Transverse colon (tissue), 4 donors: Measurements from ENCODE around the gene RNF26. TPM values are rescaled to one million over a fixed set of nuclear protein-coding genes. Genes with fewer than 3 reads are reported as not detected.
A peak's percentile ranks its signal among the peaks of the same experiment; 100 is the strongest.

Experiments
- DNase-seq: peaks from one replicate; pipeline ENCODE4 v3.0.0-alpha.2; 2019
- H3K27ac ChIP-seq, 4 donors: fragments of 200-600 bp; sonication (generic); 2 replicates each; pipeline ENCODE4 v1.5.1; 2016 to 2018; ENCODE audit warnings: inconsistent platforms in 4 of 4
- H3K27me3 ChIP-seq: fragments of 200-600 bp; sonication (generic); 2 replicates; pipeline ENCODE4 v1.5.1; 2017; ENCODE audit warnings: inconsistent platforms
- H3K36me3 ChIP-seq, 4 donors: fragments of 200-600 bp; sonication (generic); 2 replicates each; pipeline ENCODE4 v1.5.1; 2017 to 2019; ENCODE audit warnings: inconsistent platforms in 4 of 4
- H3K4me1 ChIP-seq, 4 donors: fragments of 200-600 bp; sonication (generic); 2 replicates each; pipeline ENCODE4 v1.5.1; 2017 to 2020; ENCODE audit warnings: inconsistent platforms in 4 of 4
- H3K4me3 ChIP-seq, 4 donors: fragments of 200-600 bp; sonication (generic); 1 replicate in 1 of 4; 2 replicates in 3 of 4; pipeline versions ENCODE4 v1.5.1 to v1.6.1; 2017 to 2019; ENCODE audit warnings: inconsistent platforms in 4 of 4
- H3K9me3 ChIP-seq, 2 donors: fragments of 200-600 bp; sonication (generic); 2 replicates each; pipeline ENCODE4 v1.5.1; 2017 to 2019; ENCODE audit warnings: inconsistent platforms in 2 of 2
- EP300 ChIP-seq: sonication (generic); formaldehyde crosslinking; IDR thresholded peaks from one replicate; pipeline ENCODE4 v1.6.1; 2017; ENCODE audit warnings: antibody characterized with exemption, low read depth
- POLR2A ChIP-seq: fragments of 450-650 bp; IDR thresholded peaks from one replicate; pipeline ENCODE4 v1.6.1; 2016; ENCODE audit warnings: antibody characterized with exemption, mild to moderate bottlenecking, moderate library complexity
- POLR2AphosphoS5 ChIP-seq, 3 donors: sonication (generic); formaldehyde crosslinking; IDR thresholded peaks; one replicate each; pipeline ENCODE4 v1.6.1; 2016; ENCODE audit warnings: antibody characterized with exemption in 3 of 3
- WGBS, 2 donors: methylation state at CpG; one replicate each; pipeline ENCODE4 v1.1.5; 2018; ENCODE audit warnings: low coverage in 1 of 2; 5-methylcytosine and 5-hydroxymethylcytosine counted together
- in situ Hi-C, 4 donors: fragments of 200-750 bp; cut with MboI; loops; one replicate each; pipeline versions ENCODE4 v1.15.0 to v1.15.1; 2017; ENCODE audit warnings: low sequenced_read_pairs in 3 of 4, low pct_ligation_motif_present in 1 of 4, low pct_unique_long_range_greater_than_20kb in 1 of 4
- intact Hi-C: fragments of 100-400 bp; cut with DNase I; formaldehyde crosslinking; loops from one replicate; pipeline ENCODE4 v1.15.1; 2023; ENCODE audit warnings: low total_unique reads
- total RNA-seq, 4 donors: library from RNA; depleted of rRNA; stranded (reverse); fragments of >200 nt; gene quantifications; one replicate each; pipeline ENCODE4 v1.1.0, GENCODE V29; 2016
- TF ChIP-seq, protein P1 (sequence below), 5 experiments: fragments of 200-600 bp in 3 of 5; fragments of 450-650 bp in 2 of 5; sonication (generic) in 3 of 5; IDR thresholded peaks; 1 replicate in 2 of 5; 2 replicates in 3 of 5; pipeline ENCODE4 v1.5.1; 2016 to 2017; ENCODE audit warnings: antibody characterized with exemption in 5 of 5, inconsistent platforms in 3 of 5, mild to moderate bottlenecking in 2 of 5, moderate library complexity in 1 of 5

RNF26 gene
- total RNA-seq, 4 donors from 2014 or later = 10.0 to 27.3 (median 13.9) TPM

GRCh38 chr11:119306373-119306890, 27.9 kb upstream of the RNF26 start:
- in situ Hi-C loops = no loop called here
- Histone ChIP-seq H3K9me3 (no peaks in the 10 kb centered on the region), H3K4me1 (no peaks in the 10 kb centered on the region), H3K36me3 (peaks cover 0 to 17% (median 4%) of the 10 kb centered on the region in 4 donors), H3K4me3 (no peak overlapping the region), H3K27me3 (no peaks in the 10 kb centered on the region), H3K27ac (peak overlapping the region; percentile 20 to 62 (median 24))
- no peak for DNase-seq
- TF ChIP-seq, protein P1, sequence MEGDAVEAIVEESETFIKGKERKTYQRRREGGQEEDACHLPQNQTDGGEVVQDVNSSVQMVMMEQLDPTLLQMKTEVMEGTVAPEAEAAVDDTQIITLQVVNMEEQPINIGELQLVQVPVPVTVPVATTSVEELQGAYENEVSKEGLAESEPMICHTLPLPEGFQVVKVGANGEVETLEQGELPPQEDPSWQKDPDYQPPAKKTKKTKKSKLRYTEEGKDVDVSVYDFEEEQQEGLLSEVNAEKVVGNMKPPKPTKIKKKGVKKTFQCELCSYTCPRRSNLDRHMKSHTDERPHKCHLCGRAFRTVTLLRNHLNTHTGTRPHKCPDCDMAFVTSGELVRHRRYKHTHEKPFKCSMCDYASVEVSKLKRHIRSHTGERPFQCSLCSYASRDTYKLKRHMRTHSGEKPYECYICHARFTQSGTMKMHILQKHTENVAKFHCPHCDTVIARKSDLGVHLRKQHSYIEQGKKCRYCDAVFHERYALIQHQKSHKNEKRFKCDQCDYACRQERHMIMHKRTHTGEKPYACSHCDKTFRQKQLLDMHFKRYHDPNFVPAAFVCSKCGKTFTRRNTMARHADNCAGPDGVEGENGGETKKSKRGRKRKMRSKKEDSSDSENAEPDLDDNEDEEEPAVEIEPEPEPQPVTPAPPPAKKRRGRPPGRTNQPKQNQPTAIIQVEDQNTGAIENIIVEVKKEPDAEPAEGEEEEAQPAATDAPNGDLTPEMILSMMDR (IDR thresholded peaks at IDR 0.05) = no peak
- no peak for TF ChIP-seq POLR2AphosphoS5 (IDR thresholded peaks at IDR 0.05)
- TF ChIP-seq EP300 = no peak
- TF ChIP-seq POLR2A = no peak
- 40 to 74% methylated on average over 1 to 4 of the region's 5 CpGs for WGBS, 2 donors
- intact Hi-C loops = no loop called here

- in situ Hi-C loops = no loop called here
- intact Hi-C loops = no loop called here
- H3K9me3 ChIP-seq = no peaks in the 10 kb centered on the region
- peaks cover 0 to 12% (median 4%) of the 10 kb centered on the region in 4 donors for H3K36me3 ChIP-seq
- peak overlapping the region; percentile 3 to 62 (median 24) for H3K27ac ChIP-seq
- no peak overlapping the region for H3K4me3 ChIP-seq
- no peaks in the 10 kb centered on the region for H3K4me1 ChIP-seq
- DNase-seq = no peak
- no peaks in the 10 kb centered on the region for H3K27me3 ChIP-seq
- TF ChIP-seq, protein P1 (IDR thresholded peaks at IDR 0.05) = peak in 1 of 5 experiments; percentile 4
- TF ChIP-seq EP300 = no peak
- WGBS, 2 donors = 40% methylated on average over 1 of the region's 1 CpG; no CpG with 5 or more reads in 1 of the 2 donors
These were observed 27.1 kb upstream of the RNF26 start for GRCh38 chr11:119307219-119307618.

DNA sequence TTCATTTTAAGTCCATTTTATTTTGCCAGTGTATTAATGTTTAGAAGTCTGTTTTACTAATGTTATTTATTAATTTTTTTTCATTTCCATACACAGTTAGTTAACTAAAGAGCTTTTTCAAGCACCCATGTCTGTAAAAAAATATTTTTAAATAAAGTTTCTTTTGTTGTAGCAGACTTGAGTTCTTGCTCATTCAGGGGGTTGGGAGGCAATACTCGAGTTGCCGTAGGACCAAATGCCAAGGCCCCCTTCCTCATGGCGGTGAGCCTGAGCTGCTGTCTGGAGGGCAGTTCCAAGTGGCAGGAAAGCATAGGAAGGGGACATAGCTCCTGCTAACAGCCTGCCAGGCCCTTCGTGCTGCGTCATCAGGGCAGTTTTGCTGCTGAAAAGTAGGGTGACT, 26.4 kb upstream of the RNF26 start:
- no peak for TF ChIP-seq EP300
- no peak for TF ChIP-seq POLR2A
- TF ChIP-seq, protein P1 (IDR thresholded peaks at IDR 0.05) = no peak
- TF ChIP-seq POLR2AphosphoS5 (IDR thresholded peaks at IDR 0.05) = no peak

GRCh38 chr11:119309411-119309810, 24.9 kb upstream of the RNF26 start:
- no peak for TF ChIP-seq POLR2A
- TF ChIP-seq EP300 = no peak
- no peak for TF ChIP-seq POLR2AphosphoS5 (IDR thresholded peaks at IDR 0.05)
- TF ChIP-seq, protein P1 (IDR thresholded peaks at IDR 0.05) = no peak
- Histone ChIP-seq H3K36me3 (peaks cover 0 to 7% (median 2%) of the 10 kb centered on the region in 4 donors), H3K27me3 (peaks cover 4% of the 10 kb centered on the region), H3K27ac (no peak overlapping the region), H3K9me3 (no peaks in the 10 kb centered on the region), H3K4me3 (no peak overlapping the region), H3K4me1 (no peaks in the 10 kb centered on the region)
- intact Hi-C loops = no loop called here
- in situ Hi-C loops = no loop called here
- no peak for DNase-seq
- 68% methylated on average over 11 of the region's 11 CpGs; no CpG with 5 or more reads in 1 of the 2 donors for WGBS, 2 donors

More for the DNA sequence above, 26.4 kb upstream of the RNF26 start:
- H3K9me3 ChIP-seq = no peaks in the 10 kb centered on the region
- DNase-seq = no peak
- intact Hi-C loops (no loop called here), in situ Hi-C loops (no loop called here)
- no peaks in the 10 kb centered on the region for H3K27me3 ChIP-seq
- H3K4me1 ChIP-seq = no peaks in the 10 kb centered on the region
- H3K36me3 ChIP-seq = peaks cover 0 to 7% (median 4%) of the 10 kb centered on the region in 4 donors
- no peak overlapping the region for H3K4me3 ChIP-seq
- H3K27ac ChIP-seq = peak overlapping the region; percentile 3 to 27 (median 21)
- 69% methylated on average over 5 of the region's 5 CpGs; no CpG with 5 or more reads in 1 of the 2 donors for WGBS, 2 donors
